Measurements from ENCODE around the gene NDUFA12. TPM values are rescaled to one million over a fixed set of nuclear protein-coding genes. Genes with fewer than 3 reads are reported as not detected.

The NDUFA12 gene
- total RNA-seq, 1 donor from 2014 or later = 74.3 TPM

DNA sequence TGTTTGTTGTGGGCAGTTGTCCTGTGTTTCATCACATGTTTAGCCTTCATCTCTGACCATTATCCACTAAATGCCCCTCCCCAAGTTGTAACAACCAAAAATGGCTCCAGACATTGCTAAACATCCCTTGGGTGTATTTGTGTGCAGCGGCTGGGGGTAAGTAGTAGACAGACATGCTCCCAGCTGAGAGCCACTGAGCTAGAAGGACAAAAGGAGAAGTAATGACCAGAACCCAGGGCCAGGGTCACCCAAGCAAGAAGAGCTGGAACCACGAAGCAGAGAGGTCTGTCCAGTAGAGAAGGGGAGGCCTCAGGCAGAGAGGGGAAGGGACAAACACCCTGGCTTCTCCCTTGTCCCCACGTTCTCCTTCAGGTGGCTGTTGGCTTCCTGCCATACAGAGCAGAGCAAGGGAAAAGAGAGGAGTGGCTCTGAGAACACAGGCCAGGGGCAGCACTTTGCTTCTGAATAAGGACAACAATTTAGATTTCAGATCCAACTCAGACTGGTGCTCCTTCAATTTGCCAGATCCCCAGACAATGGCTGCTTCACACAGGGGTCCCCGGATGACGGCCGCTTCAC lies 55.2 kb downstream of the NDUFA12 start:
- Mint-ChIP-seq H3K4me3 (ENCODE audit: unreplicated experiment) (no peak overlapping the region), H3K27ac (ENCODE audit: unreplicated experiment) (no peak overlapping the region), H3K27me3 (ENCODE audit: unreplicated experiment) (peaks cover 13% of the 10 kb centered on the region), H3K36me3 (ENCODE audit: unreplicated experiment) (no peaks in the 10 kb centered on the region), H3K9me3 (ENCODE audit: unreplicated experiment) (peaks cover 5% of the 10 kb centered on the region), H3K4me1 (ENCODE audit: unreplicated experiment) (no peaks in the 10 kb centered on the region)
- no peak for DNase-seq (ENCODE audit: extremely low spot score, unreplicated experiment)
- TF ChIP-seq CTCF (IDR thresholded peaks at IDR 0.05) = no peak

DNA sequence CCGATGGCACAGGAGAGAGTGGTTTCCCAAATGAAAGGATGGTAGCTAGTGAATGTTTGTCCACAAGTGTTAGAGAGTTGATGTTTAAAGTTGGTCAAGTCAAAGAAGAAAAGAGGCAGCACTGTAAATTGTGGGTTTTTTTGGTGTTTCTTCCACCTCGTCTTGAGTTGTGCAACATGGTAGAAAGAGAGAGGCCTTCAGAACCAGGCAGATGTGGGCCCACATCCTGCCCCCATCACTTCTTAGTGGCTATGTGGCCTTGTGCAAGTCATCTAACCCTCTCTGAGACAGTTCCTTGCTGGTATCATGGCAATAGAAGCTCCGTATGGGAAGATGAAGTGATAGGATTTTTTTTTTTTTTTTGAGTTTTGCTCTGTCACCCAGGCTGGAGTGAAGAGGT lies 60.8 kb downstream of the NDUFA12 start:
- no peaks in the 10 kb centered on the region for H3K36me3 Mint-ChIP-seq (ENCODE audit: unreplicated experiment)
- peaks cover 2% of the 10 kb centered on the region for H3K27me3 Mint-ChIP-seq (ENCODE audit: unreplicated experiment)
- peaks cover 5% of the 10 kb centered on the region for H3K9me3 Mint-ChIP-seq (ENCODE audit: unreplicated experiment)
- H3K4me1 Mint-ChIP-seq (ENCODE audit: unreplicated experiment) = peaks cover 13% of the 10 kb centered on the region
- H3K4me3 Mint-ChIP-seq (ENCODE audit: unreplicated experiment) = no peak overlapping the region
- no peak overlapping the region for H3K27ac Mint-ChIP-seq (ENCODE audit: unreplicated experiment)
- DNase-seq (ENCODE audit: extremely low spot score, unreplicated experiment) = no peak
- no peak for TF ChIP-seq CTCF (IDR thresholded peaks at IDR 0.05)

- Mint-ChIP-seq H3K27ac (ENCODE audit: unreplicated experiment) (peak overlapping the region; percentile 68), H3K9me3 (ENCODE audit: unreplicated experiment) (peaks cover 5% of the 10 kb centered on the region), H3K36me3 (ENCODE audit: unreplicated experiment) (no peaks in the 10 kb centered on the region), H3K4me1 (ENCODE audit: unreplicated experiment) (peaks cover 13% of the 10 kb centered on the region), H3K27me3 (ENCODE audit: unreplicated experiment) (peaks cover 2% of the 10 kb centered on the region), H3K4me3 (ENCODE audit: unreplicated experiment) (peak overlapping the region; percentile 41)
- no peak for TF ChIP-seq CTCF (IDR thresholded peaks at IDR 0.05)
- no peak for DNase-seq (ENCODE audit: extremely low spot score, unreplicated experiment)
These were observed 62.0 kb downstream of the NDUFA12 start for GRCh38 chr12:94941440-94941862.

DNA sequence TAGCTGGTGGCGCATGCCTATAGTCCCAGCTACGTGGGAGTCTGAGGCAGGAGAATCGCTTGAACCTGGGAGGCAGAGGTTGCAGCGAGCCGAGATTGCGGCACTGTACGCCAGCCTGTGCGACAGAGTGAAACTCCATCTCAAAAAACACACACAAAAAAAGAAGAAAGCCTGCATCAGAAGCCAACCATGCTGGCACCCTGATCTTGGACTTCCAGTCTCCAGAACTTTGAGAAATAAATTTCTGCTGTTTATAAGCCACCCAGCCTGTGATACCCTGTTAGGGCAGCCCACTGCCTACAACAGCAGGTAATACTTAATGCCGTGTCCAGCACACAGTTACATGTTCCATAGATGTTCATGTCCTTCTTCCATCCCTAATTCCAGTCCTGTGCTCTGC lies 62.7 kb downstream of the NDUFA12 start:
- no peak for TF ChIP-seq CTCF (IDR thresholded peaks at IDR 0.05)
- no peak overlapping the region for H3K4me3 Mint-ChIP-seq (ENCODE audit: unreplicated experiment)
- no peak overlapping the region for H3K27ac Mint-ChIP-seq (ENCODE audit: unreplicated experiment)
- no peaks in the 10 kb centered on the region for H3K27me3 Mint-ChIP-seq (ENCODE audit: unreplicated experiment)
- H3K4me1 Mint-ChIP-seq (ENCODE audit: unreplicated experiment) = peaks cover 13% of the 10 kb centered on the region
- no peak for DNase-seq (ENCODE audit: extremely low spot score, unreplicated experiment)
- no peaks in the 10 kb centered on the region for H3K36me3 Mint-ChIP-seq (ENCODE audit: unreplicated experiment)
- H3K9me3 Mint-ChIP-seq (ENCODE audit: unreplicated experiment) = peaks cover 5% of the 10 kb centered on the region

DNA sequence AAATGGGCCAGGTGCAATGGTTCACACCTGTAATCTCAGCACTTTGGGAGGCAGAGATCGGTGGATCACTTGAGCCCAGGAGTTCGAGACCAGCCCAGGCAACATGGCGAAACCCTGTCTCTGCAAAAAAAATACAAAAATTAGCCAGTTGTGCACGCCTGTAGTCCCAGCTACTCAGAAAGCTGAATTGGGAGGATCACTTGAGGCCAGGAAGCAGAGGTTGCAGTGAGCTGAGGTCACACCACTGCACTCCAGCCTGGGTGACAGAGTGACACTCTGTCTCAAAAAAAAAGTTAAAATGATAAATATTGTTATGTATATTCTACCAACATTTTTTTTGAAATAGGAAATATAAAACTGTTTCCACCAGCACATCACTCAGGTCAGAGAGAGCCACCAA lies 64.9 kb downstream of the NDUFA12 start:
- no peak overlapping the region for H3K27ac Mint-ChIP-seq (ENCODE audit: unreplicated experiment)
- peaks cover 13% of the 10 kb centered on the region for H3K4me1 Mint-ChIP-seq (ENCODE audit: unreplicated experiment)
- no peak overlapping the region for H3K4me3 Mint-ChIP-seq (ENCODE audit: unreplicated experiment)
- H3K9me3 Mint-ChIP-seq (ENCODE audit: unreplicated experiment) = peaks cover 2% of the 10 kb centered on the region
- TF ChIP-seq CTCF (IDR thresholded peaks at IDR 0.05) = no peak
- DNase-seq (ENCODE audit: extremely low spot score, unreplicated experiment) = no peak
- H3K27me3 Mint-ChIP-seq (ENCODE audit: unreplicated experiment) = no peaks in the 10 kb centered on the region
- no peaks in the 10 kb centered on the region for H3K36me3 Mint-ChIP-seq (ENCODE audit: unreplicated experiment)

All from osteocyte (in vitro differentiated cells).